ENCODE data around the gene ARID1B. TPM values are rescaled to one million over a fixed set of nuclear protein-coding genes. Genes with fewer than 3 reads are reported as not detected.

ARID1B gene
- total and polyA plus RNA-seq, 11 donors = 15.3 to 76.1 (median 40.7) TPM

GRCh38 chr6:156934069-156934460 lies 156.9 kb downstream of the ARID1B start:
- Histone ChIP-seq H3K36me3 (peaks cover 0 to 13% (median 0%) of the 10 kb centered on the region in 9 donors), H3K4me1 (peaks cover 3 to 69% (median 27%) of the 10 kb centered on the region in 12 donors), H3K4me3 (no peak overlapping the region), H3K9me3 (no peaks in the 10 kb centered on the region), H3K27me3 (no peaks in the 10 kb centered on the region), H3K27ac (peak overlapping the region in 10 of 12 donors; percentile 4 to 58 (median 40))
- WGBS, 4 donors = 41 to 58% (median 51%) methylated on average over 2 of the region's 2 CpGs
- intact Hi-C loops (cut with DNase I) = loop anchor here in 1 of 10 donors (5.0 kb wide), 1 partner anchor 47 kb away; no protein-coding TSS in a partner anchor
- TF ChIP-seq POLR2A (IDR thresholded peaks at IDR 0.05) (no peak), CTCF (IDR thresholded peaks at IDR 0.05) (no peak)
- ATAC-seq (no peak), DNase-seq (no peak)

- Histone ChIP-seq H3K27me3 (no peaks in the 10 kb centered on the region), H3K36me3 (peaks cover 0 to 13% (median 0%) of the 10 kb centered on the region in 9 donors), H3K4me3 (no peak overlapping the region), H3K9me3 (no peaks in the 10 kb centered on the region), H3K27ac (no peak overlapping the region), H3K4me1 (peaks cover 3 to 72% (median 32%) of the 10 kb centered on the region in 12 donors)
- ATAC-seq (no peak), DNase-seq (no peak)
- WGBS, 4 donors = 84 to 89% (median 85%) methylated on average over 5 of the region's 5 CpGs
- TF ChIP-seq CTCF (IDR thresholded peaks at IDR 0.05) = no peak
- no peak for TF ChIP-seq POLR2A (IDR thresholded peaks at IDR 0.05)
- intact Hi-C loops (cut with DNase I) = loop anchor here in 2 of 10 donors (5.0 kb wide), 3 partner anchors 48 to 158 kb away; partner anchors contain the start of gene ARID1B (in 1 of the 2)
Measured at GRCh38 chr6:156935000-156935399, 157.8 kb downstream of the ARID1B start.

- WGBS, 4 donors = 30 to 49% (median 43%) methylated on average over 1 of the region's 1 CpG
- H3K9me3 ChIP-seq = no peaks in the 10 kb centered on the region
- ATAC-seq = no peak
- H3K27ac ChIP-seq = no peak overlapping the region
- no peaks in the 10 kb centered on the region for H3K27me3 ChIP-seq
- intact Hi-C loops (cut with DNase I) = loop anchor here in 2 of 10 donors (5.0 kb wide), 3 partner anchors 51 to 161 kb away; partner anchors contain the start of gene ARID1B (in 1 of the 2)
- H3K4me3 ChIP-seq = no peak overlapping the region
- TF ChIP-seq CTCF (IDR thresholded peaks at IDR 0.05) (no peak), POLR2A (IDR thresholded peaks at IDR 0.05) (no peak)
- peaks cover 0 to 75% (median 35%) of the 10 kb centered on the region in 12 donors for H3K4me1 ChIP-seq
- H3K36me3 ChIP-seq = peaks cover 0 to 13% (median 0%) of the 10 kb centered on the region in 9 donors
- no peak for DNase-seq
Measured at GRCh38 chr6:156938143-156938542, 161.0 kb downstream of the ARID1B start.

GRCh38 chr6:156940221-156940620 lies 163.0 kb downstream of the ARID1B start:
- ATAC-seq (no peak), DNase-seq (no peak)
- Histone ChIP-seq H3K4me3 (no peak overlapping the region), H3K4me1 (peaks cover 0 to 64% (median 26%) of the 10 kb centered on the region in 12 donors), H3K36me3 (peaks cover 0 to 13% (median 0%) of the 10 kb centered on the region in 9 donors), H3K27me3 (no peaks in the 10 kb centered on the region), H3K9me3 (no peaks in the 10 kb centered on the region), H3K27ac (no peak overlapping the region)
- intact Hi-C loops (cut with DNase I) = loop anchor here in 4 of 10 donors (10.0 kb wide), 2 partner anchors 155 to 375 kb away; no protein-coding TSS in a partner anchor
- WGBS, 4 donors = 60 to 72% (median 64%) methylated on average over 5 of the region's 5 CpGs
- no peak for TF ChIP-seq CTCF (IDR thresholded peaks at IDR 0.05)
- no peak for TF ChIP-seq POLR2A (IDR thresholded peaks at IDR 0.05)
